NCI-H526 treated with DMSO at 0.1 percent for 48 hours (cell line): Measurements from ENCODE around the gene SLC38A6.
A peak's percentile ranks its signal among the peaks of the same experiment; 100 is the strongest.

ENCODE experiments used
- DNase-seq: peaks from one replicate; lab custom pipeline; 2025; lab: John Stamatoyannopoulos, UW

The SLC38A6 gene

DNA sequence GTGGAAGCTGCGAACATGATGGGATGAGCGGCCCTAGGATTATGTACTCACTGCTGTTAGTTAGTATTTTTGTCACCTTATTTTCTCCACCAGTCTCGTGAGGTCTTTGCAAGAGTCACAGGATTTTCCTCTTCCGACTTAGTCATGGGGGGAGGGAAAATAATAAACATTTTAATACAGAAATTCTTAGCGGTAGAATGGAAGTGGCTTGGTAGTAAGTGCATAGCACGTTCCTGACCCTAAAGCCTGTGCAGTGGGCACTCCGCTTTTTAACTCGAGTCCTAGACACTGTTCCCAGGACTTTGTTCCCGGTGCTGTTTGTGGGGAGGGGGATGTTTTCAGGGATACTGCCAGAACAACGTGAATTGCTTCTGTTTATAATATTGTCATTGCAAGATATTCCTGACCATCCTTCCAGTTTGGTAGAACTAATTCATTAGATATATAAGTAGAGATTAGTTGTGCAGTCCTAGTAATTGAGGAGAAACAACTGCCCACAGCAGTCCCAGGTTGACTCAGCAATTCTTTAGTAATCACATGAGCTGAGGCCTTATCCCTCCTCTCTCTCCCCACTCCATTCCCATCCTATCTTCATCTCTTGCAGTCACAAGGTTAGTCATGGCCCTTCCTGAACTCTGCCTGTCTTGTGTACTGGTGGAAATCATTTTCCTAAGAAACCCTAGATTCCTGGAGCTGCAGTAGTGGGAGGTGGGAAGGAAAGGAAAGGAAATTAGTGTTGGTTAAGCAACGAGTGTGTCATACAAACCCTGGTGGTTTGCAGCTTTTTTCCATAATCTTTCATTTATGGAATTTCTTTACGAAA is 799 bp downstream of the SLC38A6 start:
- no peak for DNase-seq

DNA sequence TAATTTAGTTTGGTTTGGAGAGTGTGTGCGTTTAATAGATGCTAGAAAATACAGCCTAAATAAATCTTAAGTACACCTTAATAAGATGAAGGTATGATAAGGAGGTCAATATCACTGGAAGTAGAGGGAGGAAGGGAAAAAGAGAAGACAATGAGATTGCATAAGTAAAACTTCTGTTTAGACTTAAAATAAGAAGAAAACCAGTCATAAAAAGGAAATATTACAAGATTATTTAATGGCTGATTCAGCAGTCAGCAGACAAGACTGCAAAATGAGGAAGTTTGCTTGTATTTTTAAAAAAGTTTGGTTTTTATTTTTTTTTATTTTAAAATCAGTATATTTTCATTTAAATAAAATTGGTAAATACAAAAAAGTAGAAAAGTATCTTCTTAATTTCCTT is 3.2 kb downstream of the SLC38A6 start:
- DNase-seq: no peak

DNA sequence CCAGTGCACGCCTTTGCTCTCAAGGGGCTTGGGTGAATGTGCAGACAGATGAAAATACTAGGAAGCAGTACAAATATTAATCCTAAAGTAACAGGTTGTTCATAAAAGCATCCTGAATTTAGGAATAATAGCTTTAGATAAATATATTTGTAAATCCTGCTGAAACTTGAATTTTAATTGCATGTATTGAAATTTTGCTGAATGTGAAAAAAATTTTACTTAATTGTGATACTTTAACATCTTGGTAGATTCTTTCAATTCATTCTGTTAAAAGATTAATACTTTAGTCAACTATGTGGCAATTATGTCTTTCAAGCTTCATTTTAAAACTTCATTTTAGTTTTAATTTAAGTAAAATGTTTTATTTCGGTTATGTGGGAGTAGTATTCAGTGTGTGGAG is 5.5 kb downstream of the SLC38A6 start:
- no peak for DNase-seq

DNA sequence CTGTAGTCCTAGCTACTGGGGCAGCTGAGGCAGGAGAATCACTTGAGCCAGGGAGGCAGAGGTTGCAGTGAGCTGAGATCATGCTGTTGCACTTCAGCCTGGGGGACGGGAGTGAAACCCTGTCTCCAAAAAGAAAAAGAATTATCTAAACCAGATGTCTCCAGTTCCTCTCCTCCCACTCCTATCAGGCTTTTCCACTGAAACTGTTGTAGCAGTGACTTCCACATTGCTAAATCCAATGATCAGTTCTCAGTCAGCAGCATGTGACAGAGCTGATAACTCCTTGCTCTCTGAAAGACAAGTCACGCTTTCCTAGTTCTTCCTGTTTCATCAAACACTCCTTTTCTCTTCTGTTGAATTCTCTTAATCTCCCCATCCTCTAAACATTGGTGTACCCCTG is 8.6 kb downstream of the SLC38A6 start:
- DNase-seq: no peak

DNA sequence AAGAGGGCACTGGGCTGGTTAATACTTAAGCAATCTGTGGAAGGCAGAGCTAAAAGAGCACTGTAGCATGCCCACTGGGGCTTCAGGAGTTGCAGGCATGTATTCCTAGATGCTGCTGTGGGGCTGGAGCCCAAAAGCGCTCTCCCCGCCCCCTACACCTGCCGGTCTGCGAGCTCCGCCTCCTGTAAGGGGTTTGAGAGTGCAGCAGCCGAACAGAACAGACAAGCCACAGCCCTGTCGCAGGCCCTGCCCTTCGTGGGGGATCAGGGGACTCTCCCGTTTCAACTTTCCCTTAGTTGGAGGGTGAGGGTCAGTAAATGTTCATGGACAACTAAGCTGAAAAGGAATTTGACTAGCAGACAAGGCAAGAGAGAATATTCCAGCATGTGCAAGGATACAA is 17.6 kb downstream of the SLC38A6 start:
- no peak for DNase-seq

DNA sequence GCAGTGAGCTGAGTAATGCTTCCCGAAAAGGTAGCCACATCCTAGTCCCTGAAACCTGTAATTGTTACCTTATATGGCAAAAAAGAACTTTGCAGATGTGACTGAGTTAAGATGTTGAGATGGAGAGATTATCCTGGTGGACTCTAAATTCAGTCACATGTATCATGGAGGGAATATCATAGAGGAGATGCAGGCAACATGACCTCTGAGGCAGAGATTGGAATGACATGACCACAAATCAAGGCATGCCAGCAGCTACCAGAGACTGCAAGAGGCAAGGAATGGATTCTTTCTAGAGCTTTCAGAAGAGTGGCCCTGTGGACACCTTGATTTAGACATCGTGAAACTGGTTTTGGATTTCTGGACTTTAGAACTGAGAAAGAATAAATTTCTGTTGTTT is 18.5 kb downstream of the SLC38A6 start:
- no peak for DNase-seq

DNA sequence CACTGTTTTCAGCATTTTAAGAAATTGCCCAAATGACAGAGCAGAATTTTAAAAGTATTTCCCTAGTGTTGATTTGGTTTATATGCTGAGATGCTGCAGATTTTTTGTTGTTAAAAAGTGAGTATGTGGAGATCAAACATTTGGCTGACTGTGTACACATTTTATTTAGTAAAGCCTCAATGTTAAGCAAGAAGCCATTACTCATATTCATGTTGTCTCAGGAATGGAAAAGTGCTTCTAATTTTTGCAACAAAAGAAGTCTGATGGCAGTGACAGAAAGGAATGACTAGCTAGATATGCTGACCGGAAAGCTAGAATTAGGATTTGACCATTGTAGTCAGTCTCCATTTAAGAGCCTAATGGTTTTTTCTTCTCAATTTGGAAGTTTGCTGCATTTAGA is 22.5 kb downstream of the SLC38A6 start:
- no peak for DNase-seq

DNA sequence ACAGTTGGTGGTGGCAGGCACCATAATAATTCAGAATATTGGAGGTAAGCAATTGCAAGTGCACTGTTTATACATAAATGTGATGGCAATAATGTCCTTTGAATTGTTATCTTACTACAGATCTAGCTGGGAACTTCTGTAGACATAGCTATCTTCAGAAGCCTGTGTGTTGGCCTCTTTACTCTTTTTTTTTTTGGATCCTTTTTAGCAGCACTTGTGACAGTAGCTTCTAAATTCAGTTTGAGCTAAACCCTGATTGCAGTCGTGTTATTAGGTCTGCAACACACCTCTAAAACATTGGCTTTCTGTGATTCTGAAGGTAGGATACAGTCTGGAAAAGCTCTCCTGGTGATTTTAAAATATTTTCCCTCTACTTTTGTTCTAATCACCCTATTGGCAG is 38.5 kb downstream of the SLC38A6 start:
- DNase-seq: no peak

DNA sequence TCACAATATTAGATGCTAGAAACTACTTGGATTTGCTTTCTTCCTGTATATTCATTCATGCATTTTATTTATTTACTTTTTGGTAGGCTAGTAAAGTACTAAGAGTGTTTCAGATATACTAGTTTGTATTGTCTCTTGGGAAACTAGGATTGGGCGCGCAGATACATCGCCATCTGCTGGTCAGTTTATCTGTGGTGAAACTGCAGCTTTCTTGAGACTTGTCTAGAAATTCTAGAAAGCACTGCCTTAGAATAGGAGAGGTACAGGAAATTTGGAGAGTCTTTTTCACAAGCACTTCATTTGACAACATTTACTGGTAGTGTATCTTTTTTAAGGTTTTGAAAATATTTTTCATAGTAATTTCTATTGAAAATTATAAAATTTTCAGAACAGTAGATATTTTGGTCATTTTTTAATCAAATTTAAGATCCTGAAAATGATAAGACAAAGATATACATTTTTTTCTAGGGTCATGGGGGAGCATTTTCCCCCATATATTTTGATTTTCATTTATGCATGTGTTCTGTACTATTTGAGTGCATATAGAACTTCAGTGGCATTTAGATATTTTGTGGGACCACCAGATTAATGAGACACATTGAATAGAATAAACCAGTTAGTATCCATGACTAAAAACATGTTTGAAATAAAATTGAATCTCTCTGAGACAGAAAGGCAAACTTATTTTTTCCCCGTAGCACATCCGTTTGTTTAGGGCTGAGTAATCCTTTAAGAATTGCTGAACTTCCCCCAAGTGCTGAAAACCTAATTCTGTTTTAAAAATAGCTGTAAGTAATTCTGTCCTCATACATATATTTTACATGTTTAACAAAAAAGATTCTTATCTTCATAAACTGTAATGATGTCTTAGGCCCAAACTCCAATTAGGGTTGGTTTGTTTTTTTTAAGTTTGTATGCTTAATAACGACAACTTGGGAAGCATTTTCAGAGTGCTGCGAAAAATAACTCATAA is 44.5 kb downstream of the SLC38A6 start:
- DNase-seq: peak; percentile 82

DNA sequence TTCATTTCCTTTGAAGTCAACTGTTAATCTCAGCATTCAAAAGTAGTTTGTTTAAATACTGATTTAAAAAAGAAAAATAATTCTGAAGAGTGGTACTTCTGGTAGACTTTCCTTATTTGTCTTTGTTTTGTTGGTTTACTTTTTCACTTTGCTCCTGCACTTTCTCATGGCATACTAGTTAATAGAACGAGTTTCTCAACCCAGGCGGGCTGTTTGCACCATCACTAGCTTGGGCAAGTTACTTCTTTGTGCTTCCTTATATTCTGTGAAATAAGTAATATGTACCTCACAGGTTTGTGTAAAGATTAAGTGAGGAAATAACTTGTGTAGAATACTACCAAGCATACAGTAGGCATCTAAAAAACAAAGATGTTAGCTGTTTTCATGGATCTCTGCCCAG is 45.5 kb downstream of the SLC38A6 start:
- no peak for DNase-seq

DNA sequence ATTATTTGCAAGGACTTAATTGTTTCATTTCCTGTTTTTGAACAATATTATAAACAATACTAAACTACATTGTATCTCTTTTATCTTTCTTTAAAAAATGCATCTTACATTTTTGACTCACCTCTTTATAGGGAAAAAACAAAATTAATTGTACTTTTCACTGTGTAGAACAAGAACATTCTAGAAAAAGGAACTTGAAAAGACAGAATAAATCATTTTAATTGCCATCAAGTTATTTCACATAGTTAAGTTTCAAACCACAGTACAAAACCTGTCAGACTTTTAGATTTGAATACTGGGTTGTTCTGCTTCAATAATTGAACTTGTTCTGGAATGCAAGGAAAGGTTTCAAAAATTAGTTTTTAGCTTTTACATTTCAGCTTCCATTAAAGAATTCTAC is 50.0 kb downstream of the SLC38A6 start:
- DNase-seq: no peak

DNA sequence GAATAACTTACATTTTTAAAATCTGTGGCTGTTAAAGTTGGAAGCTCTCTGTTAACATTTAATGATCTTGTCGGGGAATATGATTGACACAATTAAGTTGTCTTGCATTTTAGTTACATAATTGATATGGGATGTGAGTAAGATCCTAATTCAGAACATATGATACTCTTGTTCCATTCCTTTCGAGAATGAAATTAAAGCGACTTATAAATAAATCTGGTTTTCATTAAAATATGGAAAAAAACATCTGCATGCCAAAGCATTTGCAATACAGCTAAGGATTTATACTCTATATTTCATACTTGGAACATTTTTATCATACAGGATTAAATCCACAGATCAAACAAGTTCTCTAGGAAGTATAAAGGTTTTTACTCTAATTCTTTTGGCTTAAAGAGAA is 52.0 kb downstream of the SLC38A6 start:
- no peak for DNase-seq

DNA sequence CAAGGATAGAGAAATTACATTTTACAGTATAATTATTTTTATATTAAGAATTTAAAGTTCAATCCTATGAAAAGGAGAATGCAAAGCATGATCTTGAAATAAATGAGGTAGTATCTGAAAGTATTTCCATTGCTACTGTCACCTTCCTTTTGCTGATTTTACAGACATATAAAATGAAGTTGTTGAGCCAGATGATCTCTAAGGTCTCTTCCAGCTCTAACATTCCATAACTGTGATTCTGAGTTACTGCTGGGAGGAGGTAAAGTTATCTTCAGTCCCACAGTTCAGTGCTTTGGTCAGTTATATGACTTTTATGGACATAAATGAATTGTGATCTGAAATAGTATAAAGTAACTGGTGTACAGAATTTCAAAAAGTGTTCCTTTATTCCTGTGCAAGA is 52.8 kb downstream of the SLC38A6 start:
- DNase-seq: no peak

DNA sequence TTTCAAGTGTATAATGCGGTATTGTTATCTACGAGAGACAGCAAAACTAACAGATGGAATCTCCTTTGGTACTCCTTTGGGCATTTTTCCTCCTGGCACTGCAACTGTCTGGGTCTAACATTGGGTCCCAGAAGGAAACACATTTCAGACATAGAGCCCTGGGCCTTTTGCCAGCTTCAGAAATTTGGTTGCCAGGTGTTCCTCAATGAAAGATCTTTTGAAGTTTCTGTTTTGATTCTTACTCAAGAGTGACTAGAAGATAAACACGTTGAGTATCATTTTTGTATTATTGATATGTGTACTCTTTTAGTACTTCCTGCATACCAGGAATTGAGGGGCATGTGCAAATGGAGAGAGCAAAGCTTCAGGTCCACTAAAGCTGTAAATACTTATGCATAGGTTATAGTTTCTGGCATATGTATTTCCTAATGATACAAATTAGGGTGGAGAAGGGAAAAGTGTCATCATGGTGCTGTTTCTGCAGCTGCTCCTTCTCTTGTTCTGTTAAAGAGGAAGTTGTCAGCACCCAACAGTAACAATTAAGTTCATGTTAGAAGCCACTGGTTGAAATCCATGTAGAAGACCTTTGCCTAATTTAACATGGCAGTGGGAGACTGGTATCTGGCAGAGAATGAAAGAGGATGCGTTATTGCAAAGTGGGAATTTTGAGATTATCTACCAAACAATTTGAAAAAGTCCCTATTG is 53.5 kb downstream of the SLC38A6 start:
- DNase-seq: no peak

DNA sequence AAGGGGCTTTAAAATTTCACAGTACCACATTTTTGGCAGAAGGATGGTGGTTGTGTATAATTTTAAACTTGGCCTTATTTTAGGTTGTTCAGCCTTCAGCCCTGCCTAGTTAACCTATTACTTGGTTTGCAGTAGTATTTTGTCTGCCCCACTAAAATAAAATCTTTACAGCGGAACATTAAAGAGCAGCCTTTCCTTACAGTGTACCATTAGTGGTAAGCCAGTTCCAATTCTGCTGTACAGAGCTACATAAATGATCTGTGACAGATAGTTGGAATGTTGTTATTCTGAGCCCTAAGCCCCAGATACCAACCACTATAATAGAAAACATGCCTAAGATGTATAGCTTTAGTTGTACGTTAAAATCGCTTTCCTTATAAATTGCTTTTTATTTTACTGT is 56.2 kb downstream of the SLC38A6 start:
- DNase-seq: no peak

DNA sequence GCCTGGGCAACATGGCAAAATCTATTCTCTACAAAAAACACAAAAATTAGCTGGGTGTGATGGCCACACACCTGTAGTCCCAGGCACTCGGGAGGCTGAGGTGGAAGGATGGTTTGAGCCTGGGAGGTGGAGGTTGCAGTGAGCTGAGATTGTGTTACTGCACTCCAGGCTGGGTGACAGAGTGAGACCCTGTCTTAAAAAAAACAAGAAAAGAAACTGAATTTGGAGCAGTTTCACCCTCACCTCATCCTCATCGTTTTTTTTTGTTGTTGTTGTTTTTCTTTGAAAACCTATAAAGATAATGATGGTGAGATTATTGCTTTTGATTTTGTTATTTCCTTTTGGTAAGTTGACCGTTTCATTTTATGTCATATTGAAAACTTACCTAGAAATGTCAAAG is 60.7 kb downstream of the SLC38A6 start:
- DNase-seq: no peak

DNA sequence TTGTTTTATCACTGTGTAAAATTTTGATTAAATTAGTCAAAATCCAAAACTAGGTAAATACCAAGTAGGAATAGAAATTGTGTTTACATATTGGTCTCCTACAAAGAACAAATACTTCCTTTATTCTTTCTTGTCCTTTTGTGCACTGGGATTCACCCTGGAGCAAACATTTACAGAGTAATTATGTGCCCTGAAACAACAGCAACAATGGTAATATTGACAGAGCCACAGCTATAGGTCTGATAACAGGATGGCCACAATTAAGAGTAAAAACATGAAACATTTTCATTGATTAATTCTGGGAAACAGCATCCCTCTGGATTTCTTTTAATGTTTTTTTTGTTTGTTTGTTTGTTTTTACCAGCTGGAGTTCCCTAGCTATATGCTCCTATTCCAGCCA is 61.2 kb downstream of the SLC38A6 start:
- peak; percentile 40 for DNase-seq

DNA sequence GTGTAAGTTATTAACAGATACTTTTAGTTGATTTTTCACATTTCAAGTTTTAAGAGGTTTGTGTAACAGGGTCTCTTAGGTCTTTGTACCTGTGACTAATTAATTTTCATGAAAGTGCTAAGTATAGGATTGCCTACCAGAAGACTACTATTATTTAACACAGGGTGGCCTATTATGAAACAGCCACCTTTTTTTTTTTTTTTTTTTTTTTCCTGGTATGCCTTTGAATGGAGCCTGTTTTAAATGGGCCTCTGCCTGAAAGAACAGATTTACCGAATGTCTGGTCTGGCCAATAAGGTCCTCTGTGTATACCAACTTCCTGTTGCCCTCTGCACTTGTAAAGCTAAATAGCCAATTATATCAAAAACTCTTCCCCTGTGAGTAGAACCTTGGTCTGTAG is 62.5 kb downstream of the SLC38A6 start:
- no peak for DNase-seq

DNA sequence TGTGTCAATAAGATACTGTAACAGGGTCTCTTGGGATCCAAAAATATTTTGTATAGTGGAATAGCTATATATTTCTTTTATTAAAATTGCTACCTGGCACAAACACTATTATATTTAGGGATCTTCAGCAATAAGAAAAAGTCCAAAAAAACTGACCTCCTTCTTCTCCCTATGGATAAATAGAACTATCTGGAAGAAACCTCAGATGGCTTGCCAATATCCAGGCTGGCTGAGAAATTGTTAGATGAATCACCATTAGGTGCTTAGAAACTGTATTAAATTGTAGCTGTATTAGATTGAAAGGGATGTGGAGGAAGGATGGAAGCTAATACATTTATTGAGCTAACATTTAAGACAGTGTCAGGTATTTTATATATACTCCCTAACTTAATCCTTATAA is 66.0 kb downstream of the SLC38A6 start:
- no peak for DNase-seq

DNA sequence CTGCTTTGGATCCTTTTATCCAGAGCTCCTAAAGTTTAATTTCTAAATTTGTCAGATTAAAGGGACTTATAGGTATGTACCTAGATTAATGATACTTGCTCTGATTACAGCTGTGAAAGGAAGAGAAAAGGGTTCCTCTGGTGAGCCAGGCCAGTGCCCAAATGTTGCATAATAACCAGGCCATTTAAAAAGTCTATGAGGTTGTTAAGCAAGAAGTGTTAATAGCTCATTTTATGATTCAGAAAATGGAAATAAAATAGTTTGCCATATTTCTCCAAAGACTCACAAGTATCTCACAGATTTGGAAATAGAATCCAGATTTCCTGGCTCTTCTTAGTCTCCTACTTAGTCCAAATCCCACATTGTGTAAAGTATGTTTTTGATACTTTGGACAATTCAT is 67.6 kb downstream of the SLC38A6 start:
- no peak for DNase-seq

DNA sequence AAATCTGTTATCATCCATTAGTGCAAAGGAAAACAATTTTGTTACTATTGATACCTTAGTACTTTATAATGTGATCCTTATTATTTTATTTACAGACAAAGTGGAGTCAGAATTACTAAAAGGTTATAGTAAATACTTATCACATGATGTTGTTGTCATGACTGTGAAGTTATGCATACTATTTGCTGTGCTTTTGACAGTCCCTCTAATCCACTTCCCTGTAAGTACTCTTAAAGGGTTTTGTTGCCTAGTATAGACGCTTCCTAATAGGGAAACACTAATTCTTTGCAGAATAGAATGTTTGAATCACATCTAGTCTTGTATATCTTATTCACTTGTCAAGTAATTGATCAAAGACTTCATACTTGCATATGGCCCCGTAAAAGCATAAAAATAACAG is 69.4 kb downstream of the SLC38A6 start:
- DNase-seq: no peak

DNA sequence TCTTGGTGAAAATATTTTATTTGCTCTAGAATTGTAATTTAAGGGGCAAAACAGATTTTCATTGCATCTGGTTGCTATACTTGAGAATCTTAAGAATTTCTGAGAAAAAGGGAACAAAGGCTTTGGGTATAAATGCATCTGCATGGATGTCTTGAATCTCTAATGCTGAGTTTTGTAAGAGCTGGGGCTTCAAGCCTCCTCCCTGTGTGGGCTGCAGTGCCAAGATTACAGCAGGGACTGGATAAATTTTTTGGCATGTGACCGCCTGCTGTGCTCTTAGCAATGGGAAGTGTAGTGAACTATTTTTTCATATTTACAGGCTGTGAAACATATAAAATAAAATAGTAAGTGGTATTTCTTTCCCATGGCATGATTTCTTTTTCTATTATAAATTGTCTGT is 70.0 kb downstream of the SLC38A6 start:
- no peak for DNase-seq

DNA sequence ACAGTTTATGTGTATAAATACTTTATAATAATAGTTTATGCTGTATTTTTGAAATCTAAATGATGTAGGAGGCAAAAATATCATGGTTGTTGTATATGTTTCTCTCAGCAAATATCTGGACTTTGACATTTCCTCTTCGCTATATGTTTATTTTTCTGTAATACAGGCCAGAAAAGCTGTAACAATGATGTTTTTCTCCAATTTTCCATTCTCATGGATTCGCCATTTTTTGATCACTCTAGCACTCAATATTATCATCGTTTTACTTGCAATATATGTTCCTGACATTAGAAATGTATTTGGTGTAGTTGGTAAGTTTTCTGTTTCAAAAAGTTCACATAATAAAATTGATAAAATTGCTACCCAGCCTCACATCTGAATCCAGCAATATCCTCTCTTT is 70.6 kb downstream of the SLC38A6 start:
- no peak for DNase-seq
